ENCODE results near the gene GIGYF2. TPM values are rescaled to one million over a fixed set of nuclear protein-coding genes. Genes with fewer than 3 reads are reported as not detected.

Gene GIGYF2
- total RNA-seq, 4 donors from 2014 or later, result 54.2 to 64.7 (median 59.9) TPM

GRCh38 chr2:232833830-232834229, 136.7 kb downstream of the GIGYF2 start:
- WGBS, result 100% methylated on average over 1 of the region's 1 CpG
- no peak for DNase-seq (ENCODE audit: extremely low spot score)
- Histone ChIP-seq H3K9me3 (no peaks in the 10 kb centered on the region), H3K27me3 (no peaks in the 10 kb centered on the region), H3K4me3 (no peak overlapping the region), H3K36me3 (peaks cover 36 to 89% (median 64%) of the 10 kb centered on the region in 4 donors), H3K27ac (replicated peaks in 1 of 4) (no peak overlapping the region), H3K4me1 (peaks cover 4 to 14% (median 8%) of the 10 kb centered on the region in 4 donors)
- TF ChIP-seq POLR2AphosphoS5 (IDR thresholded peaks at IDR 0.05), result no peak
- TF ChIP-seq, protein P1, sequence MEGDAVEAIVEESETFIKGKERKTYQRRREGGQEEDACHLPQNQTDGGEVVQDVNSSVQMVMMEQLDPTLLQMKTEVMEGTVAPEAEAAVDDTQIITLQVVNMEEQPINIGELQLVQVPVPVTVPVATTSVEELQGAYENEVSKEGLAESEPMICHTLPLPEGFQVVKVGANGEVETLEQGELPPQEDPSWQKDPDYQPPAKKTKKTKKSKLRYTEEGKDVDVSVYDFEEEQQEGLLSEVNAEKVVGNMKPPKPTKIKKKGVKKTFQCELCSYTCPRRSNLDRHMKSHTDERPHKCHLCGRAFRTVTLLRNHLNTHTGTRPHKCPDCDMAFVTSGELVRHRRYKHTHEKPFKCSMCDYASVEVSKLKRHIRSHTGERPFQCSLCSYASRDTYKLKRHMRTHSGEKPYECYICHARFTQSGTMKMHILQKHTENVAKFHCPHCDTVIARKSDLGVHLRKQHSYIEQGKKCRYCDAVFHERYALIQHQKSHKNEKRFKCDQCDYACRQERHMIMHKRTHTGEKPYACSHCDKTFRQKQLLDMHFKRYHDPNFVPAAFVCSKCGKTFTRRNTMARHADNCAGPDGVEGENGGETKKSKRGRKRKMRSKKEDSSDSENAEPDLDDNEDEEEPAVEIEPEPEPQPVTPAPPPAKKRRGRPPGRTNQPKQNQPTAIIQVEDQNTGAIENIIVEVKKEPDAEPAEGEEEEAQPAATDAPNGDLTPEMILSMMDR (IDR thresholded peaks at IDR 0.05), result no peak
- TF ChIP-seq POLR2A (IDR thresholded peaks at IDR 0.05; ENCODE audit: low read depth), result no peak
- no peak for TF ChIP-seq EP300 (IDR thresholded peaks at IDR 0.05)
- intact Hi-C loops (cut with DNase I), result no loop called here

DNA sequence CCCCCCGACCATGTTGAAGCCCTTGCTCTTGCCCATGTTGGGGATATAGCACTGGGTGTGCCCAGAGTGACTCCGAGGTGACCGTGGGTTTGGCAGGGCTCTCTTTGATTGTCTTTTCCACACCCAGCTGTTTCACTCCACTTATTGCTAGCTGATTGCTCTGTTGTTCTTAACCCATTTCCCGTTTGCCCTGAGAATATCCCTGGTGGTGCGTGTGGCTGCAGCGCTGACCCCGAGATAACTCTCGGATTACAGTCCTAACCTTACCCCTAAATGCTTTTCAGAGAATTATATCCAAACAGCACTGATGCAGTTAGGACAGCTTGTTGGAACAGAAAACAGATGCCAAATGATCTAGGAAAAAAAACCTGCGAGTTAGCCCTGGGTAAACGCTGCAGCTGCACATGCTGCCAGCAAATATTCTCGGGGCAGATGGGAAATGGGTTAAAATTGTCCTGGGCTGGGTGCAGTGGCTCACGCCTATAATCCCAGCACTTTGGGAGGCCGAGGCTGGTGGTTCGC, 138.6 kb downstream of the GIGYF2 start:
- WGBS, result 90% methylated on average over 14 of the region's 14 CpGs

DNA sequence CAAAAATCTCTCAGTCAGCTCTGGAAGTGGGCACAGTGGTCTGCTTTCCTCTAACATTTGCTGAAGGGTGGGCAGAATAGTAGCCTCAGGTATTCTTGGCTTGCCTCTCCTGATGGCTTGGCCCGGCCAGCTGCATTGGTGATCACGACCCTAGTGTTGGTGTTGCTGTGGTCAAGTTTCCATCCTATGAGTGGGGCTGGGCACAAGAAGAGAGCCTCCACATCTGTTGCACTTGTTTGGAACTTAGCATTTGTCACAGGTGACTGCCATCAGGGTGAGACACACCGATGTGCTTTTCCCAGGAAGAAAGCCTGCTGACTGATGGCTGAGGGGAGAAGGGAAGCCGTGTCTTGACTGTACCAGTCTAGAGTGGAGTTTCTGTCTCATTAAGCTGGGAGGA, 139.8 kb downstream of the GIGYF2 start:
- DNase-seq (ENCODE audit: extremely low spot score), result no peak
- no peak overlapping the region for H3K27ac ChIP-seq (replicated peaks in 1 of 4)
- H3K9me3 ChIP-seq, result no peaks in the 10 kb centered on the region
- H3K4me1 ChIP-seq, result peaks cover 11 to 25% (median 17%) of the 10 kb centered on the region in 4 donors
- intact Hi-C loops (cut with DNase I), result no loop called here
- TF ChIP-seq POLR2AphosphoS5 (IDR thresholded peaks at IDR 0.05), result no peak
- TF ChIP-seq, protein P1 (IDR thresholded peaks at IDR 0.05), result no peak
- no peak for TF ChIP-seq EP300 (IDR thresholded peaks at IDR 0.05)
- no peak for TF ChIP-seq POLR2A (IDR thresholded peaks at IDR 0.05; ENCODE audit: low read depth)
- no peaks in the 10 kb centered on the region for H3K27me3 ChIP-seq
- peaks cover 39 to 89% (median 65%) of the 10 kb centered on the region in 4 donors for H3K36me3 ChIP-seq
- H3K4me3 ChIP-seq, result no peak overlapping the region
- WGBS, result 93% methylated on average over 4 of the region's 4 CpGs

More for the DNA sequence above, 138.6 kb downstream of the GIGYF2 start:
- no peaks in the 10 kb centered on the region for H3K27me3 ChIP-seq
- H3K36me3 ChIP-seq, result peaks cover 41 to 89% (median 65%) of the 10 kb centered on the region in 4 donors
- intact Hi-C loops (cut with DNase I), result no loop called here
- no peak for DNase-seq (ENCODE audit: extremely low spot score)
- peaks cover 11 to 25% (median 17%) of the 10 kb centered on the region in 4 donors for H3K4me1 ChIP-seq
- H3K9me3 ChIP-seq, result no peaks in the 10 kb centered on the region
- no peak overlapping the region for H3K27ac ChIP-seq (replicated peaks in 1 of 4)
- no peak overlapping the region for H3K4me3 ChIP-seq
- TF ChIP-seq POLR2A (IDR thresholded peaks at IDR 0.05; ENCODE audit: low read depth) (no peak), EP300 (IDR thresholded peaks at IDR 0.05) (no peak), POLR2AphosphoS5 (IDR thresholded peaks at IDR 0.05) (no peak)
- TF ChIP-seq, protein P1 (IDR thresholded peaks at IDR 0.05), result no peak

GRCh38 chr2:232838406-232838874, 141.3 kb downstream of the GIGYF2 start:
- TF ChIP-seq EP300 (IDR thresholded peaks at IDR 0.05) (no peak), POLR2A (IDR thresholded peaks at IDR 0.05; ENCODE audit: low read depth) (no peak), POLR2AphosphoS5 (IDR thresholded peaks at IDR 0.05) (no peak)
- TF ChIP-seq, protein P1 (IDR thresholded peaks at IDR 0.05), result no peak
- peaks cover 14 to 25% (median 17%) of the 10 kb centered on the region in 4 donors for H3K4me1 ChIP-seq
- WGBS, result 46% methylated on average over 2 of the region's 2 CpGs
- no peak overlapping the region for H3K27ac ChIP-seq (replicated peaks in 1 of 4)
- no peak for DNase-seq (ENCODE audit: extremely low spot score)
- no peak overlapping the region for H3K4me3 ChIP-seq
- intact Hi-C loops (cut with DNase I), result no loop called here
- H3K36me3 ChIP-seq, result peaks cover 37 to 88% (median 61%) of the 10 kb centered on the region in 4 donors
- no peaks in the 10 kb centered on the region for H3K9me3 ChIP-seq
- H3K27me3 ChIP-seq, result no peaks in the 10 kb centered on the region

Data from esophagus muscularis mucosa (tissue), 4 donors.